ENCODE data around the gene NFKB1.
"Not testable (repeated sequence)": the region's sequence is repeated elsewhere in the genome, so short reads cannot be mapped to it uniquely, and the experiment has no call there.

NFKB1 gene, protein sequence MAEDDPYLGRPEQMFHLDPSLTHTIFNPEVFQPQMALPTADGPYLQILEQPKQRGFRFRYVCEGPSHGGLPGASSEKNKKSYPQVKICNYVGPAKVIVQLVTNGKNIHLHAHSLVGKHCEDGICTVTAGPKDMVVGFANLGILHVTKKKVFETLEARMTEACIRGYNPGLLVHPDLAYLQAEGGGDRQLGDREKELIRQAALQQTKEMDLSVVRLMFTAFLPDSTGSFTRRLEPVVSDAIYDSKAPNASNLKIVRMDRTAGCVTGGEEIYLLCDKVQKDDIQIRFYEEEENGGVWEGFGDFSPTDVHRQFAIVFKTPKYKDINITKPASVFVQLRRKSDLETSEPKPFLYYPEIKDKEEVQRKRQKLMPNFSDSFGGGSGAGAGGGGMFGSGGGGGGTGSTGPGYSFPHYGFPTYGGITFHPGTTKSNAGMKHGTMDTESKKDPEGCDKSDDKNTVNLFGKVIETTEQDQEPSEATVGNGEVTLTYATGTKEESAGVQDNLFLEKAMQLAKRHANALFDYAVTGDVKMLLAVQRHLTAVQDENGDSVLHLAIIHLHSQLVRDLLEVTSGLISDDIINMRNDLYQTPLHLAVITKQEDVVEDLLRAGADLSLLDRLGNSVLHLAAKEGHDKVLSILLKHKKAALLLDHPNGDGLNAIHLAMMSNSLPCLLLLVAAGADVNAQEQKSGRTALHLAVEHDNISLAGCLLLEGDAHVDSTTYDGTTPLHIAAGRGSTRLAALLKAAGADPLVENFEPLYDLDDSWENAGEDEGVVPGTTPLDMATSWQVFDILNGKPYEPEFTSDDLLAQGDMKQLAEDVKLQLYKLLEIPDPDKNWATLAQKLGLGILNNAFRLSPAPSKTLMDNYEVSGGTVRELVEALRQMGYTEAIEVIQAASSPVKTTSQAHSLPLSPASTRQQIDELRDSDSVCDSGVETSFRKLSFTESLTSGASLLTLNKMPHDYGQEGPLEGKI

DNA sequence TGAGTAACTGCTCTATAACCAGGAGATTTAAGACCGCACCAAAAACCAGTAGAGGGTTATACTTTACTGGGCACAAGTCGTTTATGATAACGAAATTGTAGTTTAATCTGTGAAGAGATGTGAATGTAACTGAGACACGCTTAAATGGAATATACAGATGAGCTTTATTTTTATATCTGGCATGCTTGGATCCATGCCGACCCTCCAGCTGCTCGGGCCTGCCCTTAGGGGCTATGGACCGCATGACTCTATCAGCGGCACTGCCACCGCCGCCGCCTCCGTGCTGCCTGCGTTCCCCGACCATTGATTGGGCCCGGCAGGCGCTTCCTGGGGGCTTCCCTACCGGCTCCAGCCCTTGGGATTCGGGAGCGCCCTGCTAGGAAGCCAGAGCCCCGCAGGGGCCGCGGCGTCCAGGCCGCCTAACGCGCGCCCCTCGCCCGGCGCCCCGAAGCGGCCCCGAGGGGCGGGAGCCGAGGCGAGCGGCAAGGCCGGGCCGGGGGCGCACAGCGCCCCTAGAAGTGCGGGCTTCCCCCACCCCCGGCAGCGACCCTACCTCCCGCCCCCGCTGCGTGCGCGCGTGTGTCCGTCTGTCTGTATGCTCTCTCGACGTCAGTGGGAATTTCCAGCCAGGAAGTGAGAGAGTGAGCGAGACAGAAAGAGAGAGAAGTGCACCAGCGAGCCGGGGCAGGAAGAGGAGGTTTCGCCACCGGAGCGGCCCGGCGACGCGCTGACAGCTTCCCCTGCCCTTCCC is at the start of gene NFKB1:
TSS of gene NFKB1 (plus strand) at position 664 of the 751 bp plus-strand sequence. CDS start 24,160 bp downstream, outside the sequence.
- DNase-seq (ENCODE audit: low read depth in 2 of 2): peak; percentile 77 to 87

DNA sequence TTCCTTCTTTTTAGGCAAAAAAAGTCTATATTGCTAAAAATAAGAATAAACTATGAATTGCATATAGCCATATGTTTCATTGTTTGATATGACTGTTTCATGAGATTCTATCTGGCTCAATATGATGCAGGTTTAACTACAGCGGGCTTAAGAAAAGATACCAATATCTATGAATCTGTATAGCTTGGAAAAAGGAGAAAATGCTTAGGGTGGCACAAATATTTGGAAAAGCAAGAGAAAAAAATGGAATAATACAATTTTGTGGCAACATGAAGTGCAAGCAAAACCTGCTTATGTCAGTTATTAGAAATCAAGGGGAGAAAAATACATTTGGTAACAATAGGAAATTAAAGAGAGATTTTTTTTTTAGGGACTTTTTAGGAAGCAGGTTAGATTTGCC is 48.3 kb upstream of the NFKB1 start:
- DNase-seq (ENCODE audit: low read depth in 2 of 2): no peak

DNA sequence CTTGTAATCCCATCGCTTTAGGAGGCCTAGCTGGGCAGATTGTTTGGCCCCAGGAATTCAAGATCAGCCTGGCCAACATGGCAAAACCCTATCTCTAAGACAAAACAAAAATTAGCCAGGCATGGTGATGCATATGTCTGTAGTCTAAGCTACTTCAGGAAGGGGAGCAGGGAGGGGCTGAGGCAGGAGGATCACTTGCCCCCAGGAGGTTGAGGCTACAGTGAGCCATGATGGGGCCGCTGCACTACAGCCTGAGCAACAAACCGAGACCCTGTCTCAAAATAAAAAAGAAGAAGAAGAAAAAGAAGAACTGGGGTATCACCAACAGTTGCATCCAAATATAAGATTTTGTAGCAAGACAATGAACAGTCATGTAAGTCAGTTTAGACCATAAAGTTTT is 47.3 kb upstream of the NFKB1 start:
- DNase-seq (ENCODE audit: low read depth in 2 of 2): no peak

DNA sequence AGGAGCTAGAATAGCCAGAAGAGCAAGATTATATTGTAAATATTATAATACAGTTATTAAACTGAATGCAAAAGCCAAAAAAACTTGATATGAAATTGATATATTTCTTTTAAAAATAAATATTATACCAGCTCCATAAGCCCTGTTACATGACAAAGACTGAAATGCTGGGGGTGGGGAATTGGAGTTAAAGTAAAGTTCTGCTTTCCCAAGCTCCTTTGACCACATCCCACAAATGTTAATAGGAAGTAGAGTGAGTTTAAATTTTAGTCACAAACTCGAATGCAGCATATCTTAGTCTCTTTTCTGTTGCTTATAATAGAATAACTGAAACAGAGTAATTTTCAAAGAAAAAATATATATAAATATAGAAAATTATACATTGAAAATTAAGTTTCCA is 46.9 kb upstream of the NFKB1 start:
- DNase-seq (ENCODE audit: low read depth in 2 of 2): no peak

DNA sequence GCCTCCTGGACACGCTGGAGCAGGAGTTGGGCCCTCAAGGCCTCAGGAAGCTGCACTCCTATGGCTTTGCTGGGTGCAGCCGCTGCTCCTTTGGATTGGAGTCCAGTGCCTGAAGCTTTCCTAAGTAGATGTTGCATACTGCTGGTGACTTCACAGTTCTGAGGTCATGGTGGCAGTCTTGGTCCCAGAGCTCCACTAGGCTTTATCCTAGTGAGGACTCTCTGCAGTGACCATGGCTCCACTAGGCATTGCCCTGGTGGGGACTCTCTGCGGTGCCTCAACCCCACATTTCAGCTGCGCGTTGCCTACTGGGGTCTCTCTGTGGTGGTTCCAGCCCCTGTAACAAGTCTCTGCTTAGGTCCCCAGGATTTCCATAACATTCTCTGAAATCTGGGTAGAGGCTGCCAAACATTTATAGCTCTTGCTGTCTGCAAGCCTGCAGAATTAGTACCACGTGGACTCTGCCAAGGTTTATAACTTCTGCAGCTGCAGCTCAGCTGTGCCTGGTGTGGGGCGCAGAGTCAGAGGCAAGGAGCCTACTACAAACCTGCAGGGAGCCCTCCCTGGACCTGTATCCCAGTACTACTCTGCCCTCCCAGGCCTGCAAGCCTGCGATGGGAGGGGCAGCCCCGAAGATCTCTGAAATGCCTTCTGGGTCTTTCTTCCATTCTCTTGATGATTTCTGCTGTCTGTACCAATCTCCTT is 46.0 kb upstream of the NFKB1 start:
- no peak for DNase-seq (ENCODE audit: low read depth in 2 of 2)

DNA sequence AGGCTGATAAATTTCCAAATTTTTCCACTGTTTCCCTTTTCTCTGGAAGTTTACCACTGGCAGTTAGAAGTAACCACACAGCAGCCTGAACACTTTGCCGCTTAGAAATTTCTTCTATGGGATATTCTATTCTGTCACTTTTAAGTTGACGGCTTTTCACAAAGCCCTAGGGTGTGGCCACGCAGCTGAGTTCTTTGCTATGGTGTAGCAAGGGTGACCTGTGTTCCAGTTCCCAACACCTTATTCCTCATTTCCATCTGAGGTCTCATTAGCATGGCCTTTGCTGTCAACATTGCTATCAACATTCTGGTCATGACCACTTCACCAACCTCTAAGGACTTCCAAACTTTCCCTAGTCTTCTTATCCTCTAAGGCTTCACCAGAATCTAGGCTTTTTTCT is 45.4 kb upstream of the NFKB1 start:
- no peak for DNase-seq (ENCODE audit: low read depth in 2 of 2)

DNA sequence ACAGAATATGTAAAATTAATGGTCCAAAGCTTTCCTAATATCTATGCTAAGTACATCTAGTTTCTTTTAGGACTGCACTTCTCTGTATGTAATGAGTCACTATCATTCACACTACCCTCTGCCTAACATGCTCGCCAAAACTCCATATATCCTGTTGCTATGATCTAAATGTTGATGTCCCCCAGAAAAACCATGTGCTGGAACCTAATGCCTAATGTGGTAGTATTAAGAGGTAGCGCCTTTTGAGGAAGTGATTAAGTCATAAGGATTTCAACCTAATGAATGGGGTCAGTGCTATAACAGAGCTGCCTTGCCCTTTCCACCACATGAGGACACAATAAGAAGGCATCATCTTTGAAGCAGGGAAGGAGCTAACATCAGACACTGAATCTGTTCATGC is 34.9 kb upstream of the NFKB1 start:
- no peak for DNase-seq (ENCODE audit: low read depth in 2 of 2)

DNA sequence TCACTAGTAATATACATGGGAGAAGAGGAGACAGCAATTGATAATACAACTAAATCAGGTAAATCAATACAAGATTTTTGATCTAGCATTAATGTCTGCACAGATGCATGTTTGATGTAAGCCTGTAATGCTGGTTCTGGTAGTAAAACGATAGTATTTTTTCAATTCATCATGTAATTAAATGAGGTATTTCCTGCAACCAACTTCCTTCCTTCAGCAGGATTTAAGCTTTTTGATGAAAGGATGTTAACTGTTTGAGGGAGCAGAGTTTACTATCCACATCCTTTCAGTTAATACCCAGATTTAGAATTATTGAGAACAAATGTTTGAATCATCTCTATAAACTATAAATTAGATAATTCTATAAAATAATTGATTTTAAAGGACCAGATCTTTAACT is 31.4 kb upstream of the NFKB1 start:
- DNase-seq (ENCODE audit: low read depth in 2 of 2): no peak

DNA sequence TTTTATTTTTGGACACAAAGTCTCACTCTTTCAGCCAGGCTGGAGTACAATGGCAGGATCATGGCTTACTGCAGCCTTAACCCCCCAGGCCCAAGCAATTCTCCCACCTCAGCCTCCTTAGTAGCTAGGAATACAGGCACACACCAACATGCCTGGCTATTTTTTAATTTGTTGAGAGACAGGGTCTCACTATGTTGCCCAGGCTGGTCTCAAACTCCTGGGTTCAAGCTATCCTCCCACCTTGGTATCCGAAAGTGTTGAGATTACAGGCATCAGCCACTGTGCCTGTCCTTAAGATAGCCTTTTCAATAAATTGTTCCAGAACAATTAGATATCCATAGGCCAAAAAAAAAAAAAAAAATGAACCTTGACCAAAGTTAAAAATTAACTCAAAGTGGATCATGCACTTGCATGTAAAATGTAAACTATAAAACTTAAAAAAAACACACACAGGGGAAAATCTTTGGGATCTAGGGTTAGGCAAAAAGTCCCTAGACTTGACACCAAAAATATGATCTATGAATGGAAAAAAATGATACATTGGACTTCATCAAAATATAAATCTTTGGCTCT is 28.6 kb upstream of the NFKB1 start:
- DNase-seq (ENCODE audit: low read depth in 2 of 2): no peak

DNA sequence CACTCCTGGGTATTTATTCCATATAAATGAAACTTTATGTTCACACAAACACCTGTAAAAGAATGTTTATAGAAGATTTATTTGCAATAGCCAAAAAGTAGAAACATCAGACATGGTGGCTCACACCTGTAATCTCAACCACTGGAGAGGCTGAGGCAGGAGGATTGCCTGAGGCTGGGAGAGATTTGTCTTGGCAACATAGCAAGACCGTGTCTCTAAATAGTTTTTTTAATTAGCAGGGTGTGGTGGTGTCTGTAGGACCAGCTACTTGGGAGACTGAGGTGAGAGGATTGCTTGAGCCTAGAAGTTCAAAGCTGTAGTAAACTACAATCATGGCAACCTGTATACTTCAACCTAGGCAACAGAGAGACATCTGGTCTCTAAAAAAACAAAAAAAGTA is 27.7 kb upstream of the NFKB1 start:
- no peak for DNase-seq (ENCODE audit: low read depth in 2 of 2)

DNA sequence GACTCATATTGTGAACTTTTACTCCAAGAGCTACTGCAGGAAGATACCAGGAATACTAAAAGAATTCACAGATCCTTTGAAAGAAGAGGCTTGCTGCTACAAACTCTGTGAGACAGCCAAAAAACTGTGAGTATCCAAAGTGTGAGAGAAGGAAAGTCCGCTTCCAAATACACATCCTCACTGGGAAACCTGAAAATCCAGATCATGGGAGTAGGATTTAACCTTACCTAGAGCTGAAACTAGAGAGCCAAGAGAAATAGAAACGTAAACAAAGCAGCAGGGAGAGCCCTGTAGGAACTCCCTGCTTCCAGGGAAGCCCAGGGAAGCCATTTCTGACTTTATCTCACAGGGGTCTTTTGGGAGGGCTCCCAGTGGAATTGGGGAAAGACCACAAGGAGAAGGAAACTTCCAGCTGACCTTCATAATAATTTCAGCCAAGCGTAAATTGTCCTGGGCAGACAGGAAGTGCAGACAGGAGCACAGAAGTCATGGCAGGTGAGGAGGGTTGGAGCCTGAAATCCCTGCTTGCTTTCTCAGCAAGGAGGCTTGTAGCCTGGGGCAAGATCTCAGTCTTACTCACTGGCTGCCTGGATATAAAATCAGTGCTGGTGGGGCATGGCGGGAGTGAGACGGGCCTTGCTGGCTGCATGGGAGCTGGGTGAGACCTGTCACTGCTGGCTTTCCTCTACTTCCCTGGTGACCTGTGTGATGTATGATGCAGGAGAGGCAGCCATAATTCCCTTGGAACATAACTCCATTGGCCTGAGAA is 26.2 kb upstream of the NFKB1 start:
- DNase-seq (ENCODE audit: low read depth in 2 of 2): no peak

DNA sequence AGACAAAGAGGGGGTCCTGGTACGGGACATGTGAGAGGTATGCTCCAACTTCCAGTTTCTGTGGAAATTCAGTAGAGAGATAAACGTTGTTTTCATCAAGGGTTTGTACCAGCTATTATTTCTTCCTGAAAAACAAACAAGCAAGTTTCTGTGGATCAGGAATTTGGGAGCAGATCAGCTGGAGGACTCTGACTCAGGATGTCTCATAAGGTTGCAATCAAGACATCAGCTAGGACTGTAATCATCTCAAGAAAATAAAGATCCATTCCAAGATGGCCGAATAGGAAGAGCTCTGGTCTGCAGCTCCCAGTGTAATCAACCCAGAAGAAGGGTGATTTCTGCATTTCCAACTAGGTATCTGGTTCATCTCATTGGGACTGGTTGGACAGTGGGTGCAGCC is 23.5 kb upstream of the NFKB1 start:
- DNase-seq (ENCODE audit: low read depth in 2 of 2): no peak

DNA sequence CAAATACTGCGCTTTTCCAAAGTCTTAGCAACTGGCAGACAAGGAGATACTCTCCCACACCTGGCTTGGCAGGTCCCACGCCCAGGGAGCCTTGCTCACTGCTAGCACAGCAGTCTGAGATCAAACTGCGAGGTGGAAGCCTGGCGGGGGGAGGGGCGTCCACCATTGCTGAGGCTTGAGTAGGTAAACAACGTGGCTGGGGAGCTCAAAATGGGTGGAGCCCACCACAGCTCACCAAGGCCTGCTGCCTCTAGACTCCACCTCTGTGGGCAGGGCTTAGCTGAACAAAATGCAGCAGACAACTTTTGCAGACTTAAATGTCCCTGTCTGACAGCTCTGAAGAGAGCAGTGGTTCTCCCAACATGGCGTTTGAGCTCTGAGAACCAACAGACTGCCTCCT is 23.0 kb upstream of the NFKB1 start:
- no peak for DNase-seq (ENCODE audit: low read depth in 2 of 2)

DNA sequence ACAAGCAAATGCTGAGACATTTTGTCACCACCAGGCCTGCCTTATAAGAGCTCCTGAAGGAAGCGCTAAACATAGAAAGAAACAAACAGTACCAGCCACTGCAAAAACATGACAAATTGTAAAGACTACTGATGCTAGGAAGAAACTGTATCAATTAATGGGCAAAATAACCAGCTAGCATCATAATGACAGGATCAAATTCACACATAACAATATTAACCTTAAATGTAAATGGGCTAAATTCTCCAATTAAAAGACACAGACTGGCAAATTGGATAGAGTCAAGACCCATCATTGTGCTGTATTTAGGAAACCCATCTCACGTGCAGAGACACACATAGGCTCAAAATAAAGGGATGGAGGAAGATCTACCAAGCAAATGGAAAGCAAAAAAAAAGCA is 21.3 kb upstream of the NFKB1 start:
- not testable (repeated sequence) for DNase-seq (ENCODE audit: low read depth in 2 of 2)

DNA sequence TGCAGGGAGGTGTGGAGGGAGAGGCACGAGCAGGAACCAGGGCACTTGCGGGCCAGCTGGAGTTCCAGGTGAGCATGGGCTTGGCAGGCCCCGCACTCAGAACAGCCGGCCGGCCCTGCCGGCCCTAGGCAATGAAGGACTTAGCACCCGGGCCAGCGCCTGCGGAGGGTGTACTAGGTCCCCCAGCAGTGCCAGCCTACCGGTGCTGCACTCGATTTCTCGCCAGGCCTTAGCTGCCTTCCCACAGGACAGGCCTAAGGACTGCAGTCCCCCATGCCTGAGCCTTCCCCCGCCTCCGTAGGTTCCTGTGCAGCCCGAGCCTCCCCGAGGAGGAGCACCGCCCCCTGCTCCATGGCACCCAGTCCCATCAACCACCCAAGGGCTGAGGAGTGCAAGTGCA is 18.0 kb upstream of the NFKB1 start:
- no peak for DNase-seq (ENCODE audit: low read depth in 2 of 2)

DNA sequence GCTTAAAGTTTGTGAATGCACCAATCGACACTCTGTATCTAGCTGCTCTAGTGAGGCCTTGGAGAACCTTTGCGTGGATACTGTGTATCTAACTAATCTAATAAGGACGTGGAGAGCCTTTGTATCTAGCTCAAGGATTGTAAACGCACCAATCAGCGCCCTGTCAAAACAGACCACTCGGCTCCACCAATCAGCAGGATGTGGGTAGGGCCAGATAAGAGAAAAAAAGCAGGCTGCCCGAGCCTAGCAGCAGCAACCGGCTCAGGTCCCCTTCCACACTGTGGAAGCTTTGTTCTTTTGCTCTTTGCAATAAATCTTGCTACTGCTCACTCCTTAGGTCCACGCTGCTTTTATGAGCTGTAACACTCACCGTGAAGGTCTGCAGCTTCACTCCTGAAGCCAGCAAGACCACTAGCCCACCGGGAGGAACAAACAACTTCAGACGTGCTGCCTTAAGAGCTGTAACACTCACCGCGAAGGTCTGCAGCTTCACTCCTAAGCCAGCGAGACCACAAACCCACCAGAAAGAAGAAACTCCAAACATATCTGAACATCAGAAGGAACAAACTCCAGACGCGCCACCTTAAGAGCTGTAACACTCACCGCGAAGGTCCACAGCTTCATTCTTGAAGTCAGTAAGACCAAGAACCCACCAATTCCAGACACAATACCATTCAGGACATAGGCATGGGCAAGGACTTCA is 17.0 kb upstream of the NFKB1 start:
- not testable (repeated sequence) for DNase-seq (ENCODE audit: low read depth in 2 of 2)

DNA sequence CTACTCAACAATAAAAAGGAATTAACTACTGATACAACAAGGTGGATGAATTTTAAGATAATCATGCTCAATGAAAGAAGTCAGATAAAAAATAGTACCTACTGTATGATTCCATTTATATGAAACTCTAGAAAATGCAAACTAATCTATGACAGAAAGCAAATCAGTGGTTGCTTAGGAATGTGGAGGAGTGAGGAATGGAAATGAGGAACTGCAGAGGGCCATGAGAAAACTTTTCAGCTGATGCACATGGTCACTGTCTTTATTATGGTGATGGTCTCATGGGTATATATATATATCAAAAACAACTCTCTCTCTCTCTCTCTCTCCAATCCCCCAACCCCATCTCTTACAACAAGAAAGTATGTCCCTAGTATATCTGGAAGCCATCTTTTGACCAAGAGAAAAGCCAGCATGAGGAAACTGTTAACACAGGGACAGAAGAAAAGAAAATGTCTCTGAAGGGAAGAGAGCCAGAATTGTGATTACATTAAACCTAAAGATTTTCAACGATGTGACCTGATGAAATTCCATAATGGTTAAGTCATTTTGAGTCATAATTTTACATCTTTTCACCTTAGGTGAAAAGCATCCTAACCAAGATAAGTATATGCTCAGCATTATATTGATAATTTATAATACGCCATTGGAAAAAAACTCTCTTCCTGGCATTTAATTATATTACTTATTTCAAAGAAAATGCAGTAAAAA is 8.5 kb upstream of the NFKB1 start:
- DNase-seq (ENCODE audit: low read depth in 2 of 2): no peak

DNA sequence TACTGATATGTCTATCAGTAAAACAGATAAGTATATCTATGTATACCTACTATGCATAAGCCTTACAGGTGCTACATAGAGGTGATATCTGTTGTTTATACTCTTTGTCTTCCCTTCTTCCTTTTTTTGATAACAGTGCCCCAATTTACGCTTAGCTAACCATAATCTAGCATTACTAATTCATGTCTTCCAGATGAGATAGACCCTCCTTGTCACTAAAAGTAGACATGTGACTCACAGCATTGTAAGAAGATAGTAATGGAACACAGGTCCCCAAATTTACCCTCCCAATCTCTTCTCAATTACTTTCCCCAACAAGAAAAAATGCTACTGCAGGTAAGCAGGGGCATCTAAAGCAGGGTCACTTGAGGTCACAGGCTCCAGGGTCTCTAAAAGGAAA is 7.9 kb upstream of the NFKB1 start:
- no peak for DNase-seq (ENCODE audit: low read depth in 2 of 2)

DNA sequence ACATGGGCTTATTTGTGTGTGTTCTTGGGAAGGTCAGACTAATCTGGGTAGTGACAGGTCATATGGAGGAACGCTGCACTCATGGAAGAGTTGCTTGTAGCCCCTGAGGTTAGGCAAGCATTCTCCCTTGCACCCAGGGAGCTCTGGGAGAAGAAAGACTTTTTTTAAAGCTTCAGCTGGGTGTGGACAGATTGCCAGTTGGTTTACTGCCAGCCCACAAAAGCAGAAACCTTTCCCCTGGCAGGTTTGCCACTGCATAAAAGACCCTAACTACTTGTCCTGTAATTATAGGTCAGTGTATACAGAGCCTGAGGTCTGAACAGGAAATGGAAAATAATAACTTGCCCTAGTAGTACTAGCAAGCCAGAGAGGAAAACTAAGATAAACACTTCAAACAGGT is 7.4 kb upstream of the NFKB1 start:
- no peak for DNase-seq (ENCODE audit: low read depth in 2 of 2)

All from stimulated activated CD8-positive, alpha-beta memory T cell treated with anti-CD3 and anti-CD28 coated beads, Interleukin-15, amount 100 ng/mL, for 4 hours (primary cell).